CD4-positive, alpha-beta T cell treated with Interleukin-10 for 1 hour (primary cell): ENCODE data around the gene DUOX2.
A peak's percentile ranks its signal among the peaks of the same experiment; 100 is the strongest.

ENCODE experiments used
- DNase-seq: peaks from one replicate; pipeline ENCODE4 v3.0.0-alpha.2; 2020

DUOX2 gene

DNA sequence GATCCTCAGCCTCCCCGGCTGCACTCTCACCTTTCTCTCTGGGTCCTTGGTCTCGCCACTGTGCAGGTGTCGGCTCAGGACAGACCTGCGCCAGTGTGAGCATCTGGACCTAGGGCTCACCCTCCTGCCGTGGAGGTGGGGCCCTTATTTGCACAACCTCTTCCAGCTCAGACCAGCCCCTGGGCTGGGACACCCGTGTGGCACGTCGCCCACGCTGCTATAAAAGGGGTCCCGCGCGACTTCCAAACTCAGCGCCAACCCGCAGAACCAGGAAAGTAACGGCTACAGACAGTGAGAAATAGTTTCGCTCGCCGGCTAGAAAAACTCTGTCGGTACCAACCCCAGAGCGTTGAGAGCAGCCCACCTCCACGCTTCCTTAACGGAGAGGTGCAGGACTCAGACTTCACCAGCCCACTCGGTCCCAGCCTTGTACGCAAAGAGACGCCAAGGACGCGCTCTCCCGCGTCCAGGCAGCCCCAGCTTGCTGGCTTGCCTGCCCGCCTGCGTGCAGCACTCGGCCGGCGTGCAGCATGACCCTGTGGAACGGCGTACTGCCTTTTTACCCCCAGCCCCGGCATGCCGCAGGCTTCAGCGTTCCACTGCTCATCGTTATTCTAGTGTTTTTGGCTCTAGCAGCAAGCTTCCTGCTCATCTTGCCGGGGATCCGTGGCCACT lies at the start of gene DUOX2, which contains the start of gene DUOXA2:
DUOX2 (minus strand) TSS at position 97 of the 675 bp plus-strand sequence. CDS start 761 bp downstream, outside the sequence.
DUOXA2 (plus strand) TSS at position 251 of the 675 bp plus-strand sequence; CDS start at position 531, 280 bp downstream.
- DNase-seq = no peak

DNA sequence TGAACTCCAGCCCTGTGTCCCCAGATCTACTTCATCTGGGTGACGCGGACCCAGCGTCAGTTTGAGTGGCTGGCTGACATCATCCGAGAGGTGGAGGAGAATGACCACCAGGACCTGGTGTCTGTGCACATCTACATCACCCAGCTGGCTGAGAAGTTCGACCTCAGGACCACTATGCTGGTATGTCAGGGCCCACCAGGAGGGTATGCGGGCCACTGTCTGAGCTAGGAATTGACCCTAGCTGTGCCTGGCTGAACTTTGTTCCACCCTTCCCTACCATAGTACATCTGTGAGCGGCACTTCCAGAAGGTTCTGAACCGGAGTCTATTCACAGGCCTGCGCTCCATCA lies 49.5 kb upstream of the DUOX2 start:
- DNase-seq = no peak

DNA sequence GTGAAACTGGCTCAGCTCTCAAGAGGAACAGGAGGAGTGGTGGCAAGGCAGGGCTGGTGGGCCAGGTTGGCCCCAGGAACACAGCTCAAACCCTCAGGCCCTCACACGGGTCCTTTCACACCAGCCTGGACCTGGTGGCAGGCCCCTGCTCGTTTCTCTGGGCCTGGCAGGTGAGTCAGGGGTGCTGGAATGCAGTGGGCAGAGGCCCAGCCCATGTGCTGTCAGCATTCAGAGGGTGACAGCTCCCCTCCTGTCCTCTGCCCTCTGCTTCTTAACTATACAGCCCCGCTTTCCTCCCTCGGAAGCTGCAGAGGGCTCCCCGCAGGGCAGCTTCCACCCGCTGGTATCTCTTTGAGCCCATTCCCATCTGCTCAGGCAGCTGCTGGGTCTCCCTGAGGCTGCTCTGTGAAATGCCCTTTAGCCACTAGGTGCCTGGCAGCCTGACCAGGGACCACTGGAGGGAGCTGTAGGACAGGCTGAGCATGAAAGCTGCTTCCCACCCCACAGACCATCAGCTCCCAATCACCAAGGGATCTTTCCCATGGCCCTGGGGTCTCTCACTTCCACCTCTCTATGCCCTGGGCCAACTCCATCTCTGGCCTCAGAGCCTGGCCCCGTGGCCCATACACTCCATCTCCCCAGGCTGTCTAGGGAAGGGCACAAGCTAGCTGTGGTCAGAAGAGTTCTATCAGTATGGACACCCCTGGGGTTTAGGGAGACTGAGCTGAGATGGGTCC lies 49.0 kb upstream of the DUOX2 start:
- DNase-seq = peak; percentile 69

DNA sequence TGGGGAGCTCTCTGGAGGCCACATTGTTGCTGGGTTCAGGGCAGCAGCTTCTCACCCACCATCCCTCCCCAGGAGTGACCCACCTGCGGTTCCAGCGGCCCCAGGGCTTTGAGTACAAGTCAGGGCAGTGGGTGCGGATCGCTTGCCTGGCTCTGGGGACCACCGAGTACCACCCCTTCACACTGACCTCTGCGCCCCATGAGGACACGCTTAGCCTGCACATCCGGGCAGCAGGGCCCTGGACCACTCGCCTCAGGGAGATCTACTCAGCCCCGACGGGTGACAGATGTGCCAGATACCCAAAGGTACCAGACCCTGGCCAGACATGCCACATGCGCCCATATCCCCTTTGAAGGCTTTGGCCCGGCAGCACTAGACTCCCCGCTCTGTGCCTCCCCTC lies 47.7 kb upstream of the DUOX2 start:
- no peak for DNase-seq

DNA sequence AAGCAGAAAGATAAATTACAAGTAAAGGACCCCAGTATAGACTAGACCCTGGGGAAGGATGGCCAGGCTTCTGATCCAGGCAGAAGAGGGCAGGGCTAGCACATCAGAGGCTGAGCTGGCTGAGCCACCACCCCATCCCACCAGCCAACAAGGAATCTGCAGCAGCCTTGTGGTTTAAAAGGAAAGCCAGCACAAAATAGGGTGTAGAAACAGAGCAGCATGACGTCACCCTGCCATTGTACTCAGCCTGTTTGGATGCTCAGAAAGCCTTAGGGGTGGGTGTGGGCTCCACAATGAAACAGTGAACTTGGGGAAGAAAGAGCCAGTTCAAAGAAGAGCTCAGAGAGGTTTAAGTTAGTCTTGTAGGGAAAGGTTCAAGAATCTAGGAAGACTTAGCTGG lies 44.0 kb upstream of the DUOX2 start:
- no peak for DNase-seq

DNA sequence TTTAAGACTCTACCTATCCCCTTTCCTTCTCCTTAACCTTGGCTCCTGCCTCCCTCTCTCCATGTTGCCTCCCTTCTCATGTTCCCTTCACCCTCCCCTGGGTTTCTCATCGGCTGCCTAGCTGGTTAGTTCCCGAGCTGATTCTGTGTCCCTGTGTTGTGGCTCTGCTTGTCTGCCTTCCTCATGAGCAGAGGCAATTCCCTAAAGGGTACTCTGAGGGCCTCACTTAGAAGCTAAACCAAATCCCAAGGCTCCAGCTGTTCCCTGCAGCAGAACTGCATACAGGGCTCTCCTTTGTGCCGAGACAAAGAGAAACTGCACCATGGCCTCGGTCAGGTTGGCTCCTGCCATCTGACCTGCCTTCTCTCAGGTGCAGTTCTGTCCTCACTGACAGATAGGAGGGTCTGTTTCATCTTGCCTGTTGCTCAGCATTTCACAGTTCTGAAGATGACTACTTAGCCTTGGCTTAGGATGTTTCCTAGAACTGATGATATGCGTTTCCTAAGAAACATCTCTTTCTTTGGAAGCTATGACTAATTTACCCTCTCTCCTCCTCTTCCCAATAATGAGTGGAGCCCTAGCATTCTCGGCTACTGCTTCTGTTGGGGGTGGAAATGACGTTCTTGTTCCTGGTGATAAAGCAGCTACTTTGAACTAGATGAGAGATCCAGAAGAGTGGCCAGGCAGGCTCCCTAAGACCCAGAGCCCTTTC lies 42.9 kb upstream of the DUOX2 start:
- DNase-seq = no peak

DNA sequence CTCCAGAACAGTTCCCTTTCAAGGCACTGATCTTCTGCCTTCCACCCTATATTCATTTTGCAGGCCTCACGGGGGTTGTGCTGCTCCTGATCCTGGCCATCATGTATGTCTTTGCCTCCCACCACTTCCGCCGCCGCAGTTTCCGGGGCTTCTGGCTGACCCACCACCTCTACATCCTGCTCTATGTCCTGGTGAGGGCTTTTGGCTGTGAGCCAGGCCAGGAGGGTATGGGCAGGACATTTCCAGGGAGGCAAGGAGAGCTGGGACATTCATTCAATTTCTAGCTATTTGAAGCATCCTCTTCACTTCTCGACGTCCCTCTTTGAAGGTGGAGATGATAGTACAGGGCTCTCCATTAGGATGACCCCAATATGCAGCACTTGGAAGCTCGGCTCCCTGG lies 41.8 kb upstream of the DUOX2 start:
- DNase-seq = no peak

DNA sequence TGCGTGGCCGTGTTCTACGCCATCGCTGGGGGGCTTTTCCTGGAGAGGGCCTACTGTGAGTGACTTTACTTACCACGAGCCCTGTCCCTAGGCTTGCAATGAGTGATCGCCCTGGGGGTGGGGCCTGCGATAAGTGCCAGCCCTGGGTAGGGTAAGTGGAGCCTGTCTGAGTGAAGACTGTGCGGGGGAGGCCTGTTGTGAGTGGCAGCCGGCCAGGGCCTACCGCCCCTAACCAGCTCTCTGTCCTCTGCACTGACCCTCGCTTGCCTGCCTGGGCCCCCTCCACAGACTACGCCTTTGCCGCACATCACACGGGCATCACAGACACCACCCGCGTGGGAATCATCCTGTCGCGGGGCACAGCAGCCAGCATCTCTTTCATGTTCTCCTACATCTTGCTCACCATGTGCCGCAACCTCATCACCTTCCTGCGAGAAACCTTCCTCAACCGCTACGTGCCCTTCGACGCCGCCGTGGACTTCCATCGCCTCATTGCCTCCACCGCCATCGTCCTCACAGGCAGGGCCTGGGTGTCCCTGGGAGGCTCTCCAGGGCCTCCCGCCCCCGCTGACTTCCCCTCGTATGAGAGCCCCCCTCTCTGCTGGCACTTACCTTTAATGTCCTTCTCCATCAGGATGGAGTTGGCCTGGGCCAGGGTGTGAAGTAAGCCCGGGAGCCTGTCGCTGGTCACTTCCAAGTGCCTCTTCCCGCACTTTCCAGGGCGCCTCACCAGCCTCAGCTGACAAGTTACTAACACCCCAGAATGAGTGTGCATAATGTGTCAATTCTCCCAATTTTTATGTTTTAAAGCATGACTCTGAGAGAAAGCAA lies 38.2 kb upstream of the DUOX2 start:
- DNase-seq = no peak

DNA sequence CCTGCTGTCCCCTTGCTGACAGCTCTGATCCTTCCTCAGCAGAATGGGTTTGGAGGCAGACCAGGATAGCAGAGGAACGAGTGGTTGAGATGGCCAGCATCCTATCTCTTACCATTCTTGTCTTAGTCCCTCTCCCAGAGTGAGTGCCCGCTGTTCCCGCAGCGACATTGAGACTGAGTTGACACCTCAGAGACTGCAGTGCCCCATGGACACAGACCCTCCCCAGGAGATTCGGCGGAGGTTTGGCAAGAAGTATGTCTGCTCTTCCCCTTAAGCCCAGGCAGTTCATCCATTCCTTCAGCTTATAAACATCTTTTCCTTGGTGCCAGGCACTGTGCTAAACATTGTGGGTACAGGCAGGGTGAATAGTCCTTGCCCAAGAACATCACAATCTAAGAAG lies 37.0 kb upstream of the DUOX2 start:
- DNase-seq = no peak

DNA sequence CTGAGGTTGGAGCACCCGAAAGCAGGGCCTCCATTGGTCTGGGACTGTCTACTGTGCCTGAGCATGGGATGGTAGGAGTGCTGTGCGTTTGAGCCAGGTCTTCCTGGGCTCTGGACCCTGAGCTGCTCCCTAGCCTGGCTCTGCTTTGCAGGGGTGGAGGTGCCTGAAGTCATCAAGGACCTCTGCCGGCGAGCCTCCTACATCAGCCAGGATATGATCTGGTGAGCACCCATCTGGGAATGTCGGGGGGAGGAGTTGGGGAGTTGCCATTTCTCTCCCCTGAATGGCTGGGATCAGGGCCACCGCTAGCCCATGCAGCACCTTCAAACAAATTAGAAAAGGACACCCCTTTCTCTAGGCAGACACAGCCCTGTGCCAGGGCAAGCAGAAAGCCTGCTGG lies 36.5 kb upstream of the DUOX2 start:
- no peak for DNase-seq

DNA sequence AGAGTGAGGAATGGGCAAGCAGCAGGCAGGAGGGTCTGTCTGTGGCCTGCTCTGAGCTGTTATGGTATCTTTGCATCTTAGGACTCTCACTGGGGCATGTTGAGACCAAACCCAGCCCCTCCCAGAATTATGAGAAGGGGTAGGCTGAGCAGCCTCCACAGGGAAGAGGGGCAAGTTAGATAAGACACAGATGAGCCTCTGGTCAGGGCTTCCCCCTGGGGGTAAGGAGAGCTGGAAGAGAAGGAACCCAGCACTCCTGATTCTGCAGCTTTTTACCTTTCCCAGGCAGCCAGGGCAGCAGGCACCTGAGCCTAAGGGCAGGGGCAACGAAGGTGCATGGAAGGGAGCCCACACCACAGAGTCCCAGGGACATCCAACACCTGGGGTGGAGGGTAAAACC lies 35.1 kb upstream of the DUOX2 start:
- DNase-seq = no peak

DNA sequence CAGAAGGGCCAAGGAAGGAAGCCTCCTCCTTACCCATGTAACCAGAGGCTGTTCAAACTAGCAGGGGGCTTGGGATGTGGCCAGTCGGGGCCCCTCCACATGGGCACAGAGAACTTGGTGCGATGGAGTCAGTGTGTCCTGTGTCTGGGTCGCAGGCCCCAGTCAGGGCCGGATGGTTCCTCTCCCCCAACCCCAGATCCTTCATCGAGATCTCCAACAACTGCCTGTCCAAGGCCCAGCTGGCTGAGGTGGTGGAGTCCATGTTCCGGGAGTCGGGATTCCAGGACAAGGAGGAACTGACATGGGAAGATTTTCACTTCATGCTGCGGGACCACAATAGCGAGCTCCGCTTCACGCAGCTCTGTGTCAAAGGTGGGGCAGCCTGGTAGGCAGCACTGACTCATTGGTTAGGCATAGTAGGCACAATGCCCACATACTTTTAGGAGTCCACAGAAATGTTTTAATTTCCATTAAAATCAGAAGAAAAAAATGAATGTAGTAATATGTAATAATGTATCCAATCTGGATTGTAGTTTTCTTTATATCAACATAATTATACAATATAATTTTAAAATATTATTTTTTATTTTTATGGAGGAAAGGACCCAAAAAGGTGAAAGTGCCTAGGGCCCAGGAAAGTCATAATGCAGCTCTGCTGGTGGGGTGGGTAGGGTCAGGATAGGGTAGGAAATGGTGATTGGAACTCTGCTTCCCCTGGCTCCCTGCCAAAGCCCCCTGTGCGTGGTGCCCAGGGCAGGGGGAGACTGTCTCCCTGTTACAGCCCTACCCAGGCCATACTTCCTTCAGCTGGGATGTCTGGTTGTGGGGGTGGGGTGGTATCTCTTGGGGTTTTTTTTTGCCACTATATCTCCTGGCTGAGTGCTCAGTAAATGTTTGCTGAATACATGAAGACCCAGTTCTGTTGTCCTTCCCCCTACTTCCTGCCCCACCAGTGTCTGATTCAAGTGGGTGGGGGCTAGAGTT lies 34.4 kb upstream of the DUOX2 start:
- DNase-seq = no peak

DNA sequence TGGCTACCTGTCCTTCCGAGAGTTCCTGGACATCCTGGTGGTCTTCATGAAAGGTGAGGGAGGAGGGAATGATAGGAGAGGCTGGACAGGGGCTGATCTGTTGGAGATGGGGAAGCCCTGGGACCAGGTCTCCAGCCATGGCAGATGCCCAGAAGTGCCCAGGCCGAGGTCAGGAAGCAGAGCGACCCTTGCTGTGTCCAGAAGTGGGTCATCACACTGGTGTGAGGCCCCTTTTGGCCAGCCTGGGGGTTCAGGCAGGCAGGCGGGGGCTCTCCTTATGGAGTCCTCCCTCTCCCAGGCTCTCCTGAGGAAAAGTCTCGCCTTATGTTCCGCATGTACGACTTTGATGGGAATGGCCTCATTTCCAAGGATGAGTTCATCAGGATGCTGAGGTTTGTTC lies 33.6 kb upstream of the DUOX2 start:
- DNase-seq = no peak

DNA sequence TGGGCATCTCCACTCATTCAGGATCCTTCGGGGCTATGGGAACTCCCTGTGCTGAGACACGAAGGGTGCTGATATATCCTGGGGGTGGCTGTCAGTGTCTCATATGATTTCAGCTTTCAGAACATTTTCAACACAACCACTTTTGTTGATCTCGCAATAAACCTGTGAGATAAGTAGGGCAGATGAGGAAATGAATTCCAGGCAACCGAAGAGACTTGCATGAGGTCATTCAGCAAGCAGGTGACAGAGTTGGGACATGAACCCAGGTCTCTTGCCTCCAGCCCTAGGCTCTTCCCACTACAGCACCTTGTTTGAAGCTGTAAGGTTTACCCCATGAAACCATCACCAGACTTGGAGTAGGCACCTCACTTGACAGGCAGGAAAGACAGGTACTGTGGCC lies 32.4 kb upstream of the DUOX2 start:
- no peak for DNase-seq

DNA sequence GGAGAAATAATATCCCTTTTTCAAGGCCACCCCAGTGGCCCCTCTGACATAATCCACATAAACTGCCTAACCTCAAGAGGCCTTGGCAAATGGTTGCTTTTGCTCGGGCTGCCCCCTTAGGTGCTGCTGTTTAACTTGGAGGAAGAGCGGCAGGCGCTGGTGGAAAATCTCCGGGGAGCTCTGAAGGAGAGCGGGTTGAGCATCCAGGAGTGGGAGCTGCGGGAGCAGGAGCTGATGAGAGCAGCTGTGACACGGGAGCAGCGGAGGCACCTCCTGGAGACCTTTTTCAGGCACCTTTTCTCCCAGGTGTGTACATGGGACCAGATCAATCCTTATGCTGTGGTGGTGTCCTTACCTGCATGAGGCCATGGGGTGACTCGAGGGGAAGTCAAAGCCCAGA lies 30.8 kb upstream of the DUOX2 start:
- no peak for DNase-seq

DNA sequence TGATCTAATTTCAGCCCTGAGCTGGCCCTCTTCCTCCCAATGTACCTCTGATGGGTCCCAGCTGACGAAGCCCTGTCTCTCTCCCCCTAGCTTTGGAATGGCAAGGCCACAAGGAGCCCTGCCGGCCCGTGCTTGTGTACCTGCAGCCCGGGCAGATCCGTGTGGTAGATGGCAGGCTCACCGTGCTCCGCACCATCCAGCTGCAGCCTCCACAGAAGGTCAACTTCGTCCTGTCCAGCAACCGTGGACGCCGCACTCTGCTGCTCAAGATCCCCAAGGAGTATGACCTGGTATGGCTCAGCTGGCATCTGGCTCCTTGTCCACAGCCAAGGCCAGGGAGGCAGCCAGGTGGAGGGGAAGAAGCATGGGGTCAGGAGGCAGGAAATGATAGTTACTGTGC lies 30.0 kb upstream of the DUOX2 start:
- DNase-seq = no peak

DNA sequence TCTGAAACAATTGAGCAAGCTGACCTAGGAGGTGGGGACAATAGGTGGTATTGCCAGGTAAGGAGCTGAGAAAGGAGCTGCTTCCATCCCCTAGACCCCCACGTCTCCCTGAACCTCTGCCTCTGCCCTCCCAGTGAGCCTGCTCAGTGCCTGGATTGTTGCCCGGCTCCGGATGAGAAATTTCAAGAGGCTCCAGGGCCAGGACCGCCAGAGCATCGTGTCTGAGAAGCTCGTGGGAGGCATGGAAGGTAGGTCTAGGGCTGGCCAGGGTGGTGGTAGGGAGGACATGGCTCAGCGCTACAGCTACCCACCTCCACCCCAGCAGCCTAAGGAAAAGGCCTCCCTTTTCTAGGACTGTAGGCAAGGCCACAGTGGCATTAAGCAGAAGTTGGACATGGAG lies 29.1 kb upstream of the DUOX2 start:
- no peak for DNase-seq

DNA sequence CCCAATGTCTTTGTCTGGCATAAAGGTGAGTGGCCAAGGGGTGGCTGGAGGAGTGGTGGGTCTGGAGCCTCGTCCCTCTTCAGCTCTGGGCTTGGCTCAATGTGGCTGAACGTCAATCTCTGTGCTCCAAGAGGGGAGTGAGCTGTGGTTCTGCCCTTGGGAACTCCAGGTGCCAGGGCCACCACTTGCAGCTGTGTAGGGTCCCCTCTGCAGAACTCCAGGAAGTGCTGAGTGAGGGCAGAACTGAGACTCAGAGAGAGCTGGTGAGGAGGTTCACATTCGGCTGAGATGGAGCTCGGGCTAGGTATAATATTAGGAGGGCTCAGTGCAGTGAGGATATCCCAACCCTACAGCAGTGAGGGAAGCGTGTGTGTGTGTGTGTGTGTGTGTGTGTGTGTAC lies 27.4 kb upstream of the DUOX2 start:
- no peak for DNase-seq

DNA sequence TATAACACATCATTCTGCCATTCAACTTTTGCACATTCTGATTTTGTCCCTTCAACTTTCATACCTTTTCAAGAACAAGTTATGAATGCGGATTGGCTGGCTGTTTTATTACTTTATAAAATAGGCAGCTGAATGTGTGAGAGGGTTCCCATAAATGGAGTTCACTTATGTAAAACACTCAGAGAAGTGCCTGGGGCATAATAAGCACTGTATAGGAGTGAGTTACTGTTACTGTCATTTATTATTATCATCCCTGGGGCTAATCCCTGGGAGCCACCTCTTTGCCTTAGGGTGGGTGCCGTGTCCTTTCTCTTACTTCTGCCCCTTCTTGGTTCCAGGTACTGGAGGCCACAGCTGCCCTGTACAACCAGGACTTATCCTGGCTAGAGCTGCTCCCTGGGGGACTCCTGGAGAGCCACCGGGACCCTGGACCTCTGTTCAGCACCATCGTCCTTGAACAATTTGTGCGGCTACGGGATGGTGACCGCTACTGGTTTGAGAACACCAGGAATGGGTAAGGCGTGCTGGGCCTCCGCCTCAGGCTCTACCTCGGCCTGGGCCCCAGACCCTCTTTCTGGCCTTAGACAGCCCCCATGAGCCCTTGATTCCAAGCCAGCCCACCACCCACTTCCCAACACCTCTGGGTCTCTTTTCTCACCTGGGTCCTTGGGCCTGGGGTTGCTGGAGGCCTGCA lies 26.7 kb upstream of the DUOX2 start:
- no peak for DNase-seq

DNA sequence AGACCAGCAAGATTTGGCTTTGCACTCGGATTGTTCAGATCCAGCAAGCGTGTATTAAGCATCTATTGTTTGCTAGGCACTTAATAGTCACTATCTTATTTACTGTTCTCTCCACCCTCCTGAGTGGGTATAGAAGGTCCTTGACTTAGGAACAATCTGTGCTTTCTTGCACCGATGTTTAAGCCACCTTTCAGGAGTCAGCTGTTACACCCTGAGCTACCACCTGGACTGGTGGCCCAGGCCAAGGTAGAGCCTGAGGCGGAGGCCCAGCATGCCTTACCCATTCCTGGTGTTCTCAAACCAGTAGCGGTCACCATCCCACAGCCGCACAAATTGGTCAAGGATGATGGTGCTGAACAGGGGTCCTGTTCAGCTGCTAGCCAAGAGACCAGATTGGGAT lies 25.8 kb upstream of the DUOX2 start:
- DNase-seq = no peak
